IMR-90 (cell line): ENCODE results near the gene ABCA9. TPM values are rescaled to one million over a fixed set of nuclear protein-coding genes. Genes with fewer than 3 reads are reported as not detected.

Source experiments
- ATAC-seq: fragments of 200-7000 bp; cut with Tn5 transposase; 2 replicates; pipeline ENCODE4 v1.9.1; 2020; ENCODE audit warnings: low read depth, mild to moderate bottlenecking, moderate library complexity
- BruUV-seq: library from RNA; stranded (reverse); fragments of 400-500 nt; replicated peaks from 2 replicates; lab custom pipeline; 2021; lab: Mats Ljungman, UMichigan
- CTCF ChIA-PET: fragments of 300-600 bp; formaldehyde crosslinking; extraction: SDS; loops from one replicate; lab custom pipeline; 2021; ENCODE audit warnings: antibody characterized with exemption; lab: Yijun Ruan, JAX
- POLR2A ChIA-PET: fragments of 300-600 bp; sonication (Branson Sonifier 250); formaldehyde crosslinking; loops from one replicate; lab custom pipeline; 2022; ENCODE audit warnings: antibody characterized with exemption; ENCODE audit not compliant: unreplicated experiment; lab: Charles Lee
- DNase-seq: peaks from one replicate; pipeline ENCODE4 v3.0.0; 2013
- H2AFZ ChIP-seq: replicated peaks from 2 replicates; pipeline ENCODE3; 2013; ENCODE audit warnings: low read length, mild to moderate bottlenecking; ENCODE audit not compliant: poor library complexity
- H2AK5ac ChIP-seq: 2 replicates; pipeline ENCODE4 v1.6.1; 2013; ENCODE audit warnings: low read depth, low read length, inconsistent platforms
- H2AK9ac ChIP-seq: replicated peaks from 2 replicates; pipeline ENCODE3; 2013; ENCODE audit warnings: mild to moderate bottlenecking, low read depth, low read length, moderate library complexity; ENCODE audit not compliant: poor library complexity
- H2BK120ac ChIP-seq: 2 replicates; pipeline ENCODE4 v1.6.1; 2013; ENCODE audit warnings: low read depth, low read length, inconsistent platforms
- H2BK15ac ChIP-seq: 3 replicates; pipeline ENCODE4 v1.6.1; 2013; ENCODE audit warnings: low read depth, low read length, inconsistent platforms
- H2BK20ac ChIP-seq: 2 replicates; pipeline ENCODE4 v1.6.1; 2013; ENCODE audit warnings: low read depth, mild to moderate bottlenecking, inconsistent platforms, low read length, moderate library complexity
- H2BK5ac ChIP-seq: 2 replicates; pipeline ENCODE4 v1.6.1; 2013; ENCODE audit warnings: mild to moderate bottlenecking, low read depth, low read length, inconsistent platforms; ENCODE audit not compliant: poor library complexity, severe bottlenecking
- H3K14ac ChIP-seq: replicated peaks from 2 replicates; pipeline ENCODE4 v1.6.1; 2013; ENCODE audit warnings: low read depth, low read length, inconsistent platforms
- H3K18ac ChIP-seq: 2 replicates; pipeline ENCODE4 v1.6.1; 2013; ENCODE audit warnings: low read depth, low read length, control low read depth
- H3K23ac ChIP-seq: 2 replicates; pipeline ENCODE4 v1.6.1; 2013; ENCODE audit warnings: low read depth, low read length, inconsistent platforms
- H3K27ac ChIP-seq: 2 replicates; pipeline ENCODE4 v1.5.1; 2013; ENCODE audit warnings: mild to moderate bottlenecking, control low read depth, low read length; ENCODE audit not compliant: insufficient read depth
- H3K27me3 ChIP-seq: 2 replicates; pipeline ENCODE4 v1.6.1; 2013; ENCODE audit warnings: low read length; ENCODE audit not compliant: control insufficient read depth, insufficient read depth
- H3K36me3 ChIP-seq: 2 replicates; pipeline ENCODE4 v1.6.1; 2013; ENCODE audit warnings: low read length, mixed read lengths; ENCODE audit not compliant: control insufficient read depth, insufficient read depth
- H3K4ac ChIP-seq: 2 replicates; pipeline ENCODE4 v1.6.1; 2013; ENCODE audit warnings: low read depth, low read length, inconsistent platforms
- H3K4me1 ChIP-seq: 2 replicates; pipeline ENCODE4 v1.6.1; 2013; ENCODE audit warnings: low read length, mixed read lengths; ENCODE audit not compliant: control insufficient read depth, insufficient read depth
- H3K4me2 ChIP-seq: 2 replicates; pipeline ENCODE4 v1.6.1; 2013; ENCODE audit warnings: low read depth, mild to moderate bottlenecking, control low read depth, low read length, moderate library complexity
- H3K4me3 ChIP-seq: 2 replicates; pipeline ENCODE4 v1.5.1; 2013; ENCODE audit warnings: low read depth, mild to moderate bottlenecking, control low read depth, low read length, moderate library complexity; ENCODE audit not compliant: insufficient read depth
- H3K56ac ChIP-seq: 2 replicates; pipeline ENCODE4 v1.6.1; 2013; ENCODE audit warnings: low read length, inconsistent platforms; ENCODE audit not compliant: insufficient read depth; ENCODE audit errors: extremely low read depth
- H3K79me1 ChIP-seq, 2 experiments: 2 replicates each; pipeline ENCODE4 v1.6.1; 2013; ENCODE audit warnings: low read length in 2 of 2, inconsistent platforms in 1 of 2, low read depth in 1 of 2
- H3K9ac ChIP-seq: 2 replicates; pipeline ENCODE4 v1.6.1; 2013; ENCODE audit warnings: low read depth, low read length, control low read depth
- H3K9me1 ChIP-seq: 2 replicates; pipeline ENCODE4 v1.6.1; 2013; ENCODE audit warnings: low read length, inconsistent platforms; ENCODE audit not compliant: insufficient read depth
- H3K9me3 ChIP-seq: 2 replicates; pipeline ENCODE4 v1.6.1; 2013; ENCODE audit warnings: low read length; ENCODE audit not compliant: control insufficient read depth, insufficient read depth
- H4K20me1 ChIP-seq: 2 replicates; pipeline ENCODE4 v1.6.1; 2013; ENCODE audit warnings: low read length, inconsistent platforms; ENCODE audit not compliant: insufficient read depth
- H4K5ac ChIP-seq: 2 replicates; pipeline ENCODE4 v1.6.1; 2013; ENCODE audit warnings: mild to moderate bottlenecking, low read depth, low read length, control low read depth
- H4K8ac ChIP-seq, 2 experiments: 2 replicates each; pipeline ENCODE4 v1.6.1; 2013; ENCODE audit warnings: low read depth in 2 of 2, low read length in 2 of 2, control low read depth in 1 of 2, inconsistent platforms in 1 of 2
- H4K91ac ChIP-seq: 2 replicates; pipeline ENCODE4 v1.6.1; 2013; ENCODE audit warnings: low read depth, low read length, inconsistent platforms; ENCODE audit not compliant: insufficient read depth
- WGBS, 2 experiments: methylation state at CpG; one replicate each; pipeline versions ENCODE4 v1.1.5 to v1.1.7; 2013; ENCODE audit warnings: missing lambda C conversion rate in 2 of 2; ENCODE audit not compliant: insufficient read length in 1 of 2; ENCODE audit errors: extremely low coverage in 2 of 2; 5-methylcytosine and 5-hydroxymethylcytosine counted together
- dilution Hi-C: fragments of 300-500 bp; cut with HindIII; formaldehyde crosslinking; loops from one replicate; pipeline ENCODE4 v1.14.3; 2018; ENCODE audit warnings: low sequenced_read_pairs; ENCODE audit not compliant: unreplicated experiment
- in situ Hi-C: fragments of 300-500 bp; cut with MboI; formaldehyde crosslinking; loops from 3 replicates; pipeline ENCODE4 v1.14.3; 2019; ENCODE audit warnings: low sequenced_read_pairs, inconsistent platforms, mixed read lengths
- intact Hi-C: fragments of 100-400 bp; cut with micrococcal nuclease; formaldehyde crosslinking; loops from 2 replicates; pipeline ENCODE4 v1.10.0; 2022
- polyA plus RNA-seq, 3 experiments: library from polyadenylated mRNA; depleted of rRNA; stranded (reverse); fragments of >200 nt; gene quantifications; 2 replicates each; pipeline ENCODE4 v1.2.3, GENCODE V29; 2012; ENCODE audit warnings: low replicate concordance in 1 of 3
- total RNA-seq: library from RNA; depleted of rRNA; stranded (reverse); fragments of >200 nt; gene quantifications from 2 replicates; pipeline ENCODE4 v1.2.3, GENCODE V29; 2012
- TF ChIP-seq, protein P1 (sequence below): fragments of 150-350 bp; IDR thresholded peaks from 2 replicates; pipeline ENCODE4 v1.6.1; 2017; ENCODE audit warnings: mild to moderate bottlenecking, antibody characterized with exemption, low read length, low read depth

The ABCA9 gene
- total and polyA plus RNA-seq, 2 of the 4 experiments (the other 2 are of a cell fraction), result under 0.01 TPM; not detected in 1

DNA sequence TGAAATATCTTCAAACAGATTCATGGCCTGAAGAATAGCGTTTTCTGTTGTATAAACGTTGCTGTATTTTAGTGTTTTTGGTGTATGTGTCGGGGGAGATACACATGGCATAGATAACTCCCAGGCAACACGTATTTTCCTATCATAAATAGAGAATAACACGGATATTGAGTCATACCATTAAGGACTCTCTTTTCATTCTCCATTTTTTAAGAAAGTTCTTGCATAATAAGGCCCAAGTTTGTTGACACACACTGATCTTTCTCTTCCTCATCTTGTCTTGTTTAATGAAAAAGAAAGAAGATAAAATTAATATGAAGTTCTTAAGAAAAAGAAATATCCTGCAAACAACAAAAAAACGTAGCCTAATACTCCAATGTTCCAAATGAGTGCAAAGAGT, 119.0 kb downstream of the ABCA9 start:
- Histone ChIP-seq H2BK5ac (no peak overlapping the region), H4K8ac (no peak overlapping the region), H3K4ac (no peak overlapping the region), H2BK15ac (no peak overlapping the region), H2AK5ac (no peak overlapping the region), H3K27ac (no peak overlapping the region), H3K4me1 (no peaks in the 10 kb centered on the region), H4K20me1 (no peaks in the 10 kb centered on the region), H3K23ac (no peak overlapping the region), H4K91ac (no peak overlapping the region), H3K14ac (no peak overlapping the region), H2AFZ (no peak overlapping the region), H3K79me1 (no peaks in the 10 kb centered on the region), H3K27me3 (no peaks in the 10 kb centered on the region), H3K36me3 (no peaks in the 10 kb centered on the region), H3K9me3 (no peaks in the 10 kb centered on the region), H3K9me1 (no peaks in the 10 kb centered on the region), H3K9ac (no peak overlapping the region), H2BK20ac (no peak overlapping the region), H3K56ac (no peak overlapping the region), H3K18ac (no peak overlapping the region), H2BK120ac (no peak overlapping the region), H2AK9ac (no peak overlapping the region), H3K4me3 (no peak overlapping the region), H4K5ac (no peak overlapping the region), H3K4me2 (no peak overlapping the region)
- intact Hi-C loops (loop anchor here (2.0 kb wide), 1 partner anchor 27 kb away; no protein-coding TSS in a partner anchor), in situ Hi-C loops (no loop called here), dilution Hi-C loops (no loop called here)
- ChIA-PET POLR2A (no interaction called here), CTCF (no interaction called here)
- no TSS peak for BruUV-seq
- no peak for DNase-seq
- TF ChIP-seq, protein P1, sequence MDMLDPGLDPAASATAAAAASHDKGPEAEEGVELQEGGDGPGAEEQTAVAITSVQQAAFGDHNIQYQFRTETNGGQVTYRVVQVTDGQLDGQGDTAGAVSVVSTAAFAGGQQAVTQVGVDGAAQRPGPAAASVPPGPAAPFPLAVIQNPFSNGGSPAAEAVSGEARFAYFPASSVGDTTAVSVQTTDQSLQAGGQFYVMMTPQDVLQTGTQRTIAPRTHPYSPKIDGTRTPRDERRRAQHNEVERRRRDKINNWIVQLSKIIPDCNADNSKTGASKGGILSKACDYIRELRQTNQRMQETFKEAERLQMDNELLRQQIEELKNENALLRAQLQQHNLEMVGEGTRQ, result no peak
- WGBS, 2 experiments, result no CpG with 5 or more reads among the region's 6 CpGs
- ATAC-seq, result no peak
